Vagina (tissue), 2 donors: ENCODE measurements around the gene C9orf50.

ENCODE experiments used
- POLR2A ChIP-seq, 2 donors: fragments of 450-650 bp; IDR thresholded peaks; one replicate each; pipeline ENCODE4 v1.6.1; 2017; ENCODE audit warnings: antibody characterized with exemption in 2 of 2, mild to moderate bottlenecking in 2 of 2, moderate library complexity in 2 of 2
- POLR2AphosphoS5 ChIP-seq, 2 donors: sonication (generic); formaldehyde crosslinking; IDR thresholded peaks; one replicate each; pipeline ENCODE4 v1.9.0; 2017; ENCODE audit warnings: antibody characterized with exemption in 2 of 2, mild to moderate bottlenecking in 2 of 2, low read depth in 1 of 2; ENCODE audit not compliant: insufficient read depth in 1 of 2

DNA sequence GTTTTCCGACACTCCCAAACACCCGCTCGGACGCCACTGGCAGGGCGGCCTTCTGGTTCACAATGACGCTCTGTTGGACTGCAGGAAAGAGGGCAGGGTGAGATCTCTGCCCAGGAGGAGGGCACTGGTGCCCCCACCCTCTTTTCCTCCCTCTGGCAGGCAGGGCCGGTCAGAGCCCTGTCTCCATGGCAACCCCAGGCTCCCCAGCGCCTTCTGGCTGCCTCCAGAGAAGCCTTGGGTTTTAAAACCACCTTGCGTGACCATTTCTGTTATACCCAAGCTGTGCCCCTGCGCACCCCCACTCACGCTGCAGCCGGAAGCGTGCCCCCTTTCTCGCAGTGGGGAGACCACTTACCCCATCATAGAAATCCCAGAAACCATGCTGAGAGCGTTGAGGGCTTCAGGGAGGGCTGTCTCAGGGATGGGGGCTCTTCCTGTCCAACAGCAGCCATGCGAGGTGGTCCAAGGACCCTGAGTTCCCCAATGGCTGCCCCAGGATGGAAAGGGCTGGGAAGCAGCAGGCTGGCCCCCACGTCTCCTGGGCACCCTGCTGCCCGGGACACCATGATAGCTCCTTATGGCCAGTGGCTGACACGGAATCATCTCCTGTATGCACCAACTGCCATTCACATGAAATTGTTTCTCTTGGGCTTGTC is 7.3 kb downstream of the C9orf50 start:
- TF ChIP-seq POLR2A (IDR thresholded peaks at IDR 0.05) (no peak), POLR2AphosphoS5 (IDR thresholded peaks at IDR 0.05; ENCODE audit: insufficient read depth in 1 of 2, low read depth in 1 of 2) (no peak)
